CD14-positive monocyte (primary cell): ENCODE data around the gene EDIL3. TPM values are rescaled to one million over a fixed set of nuclear protein-coding genes. Genes with fewer than 3 reads are reported as not detected.

ENCODE experiments used
- DNase-seq, 3 donors: peaks; one replicate each; pipeline ENCODE4 v3.0.0-alpha.2; 2011 to 2022
- H2AFZ ChIP-seq: 2 replicates; pipeline ENCODE4 v1.6.0; 2012; ENCODE audit warnings: mild to moderate bottlenecking, low read depth, low read length, inconsistent platforms; ENCODE audit not compliant: insufficient read depth, poor library complexity, severe bottlenecking
- H3K27ac ChIP-seq, 2 donors: 1 replicate in 1 of 2; 2 replicates in 1 of 2; pipeline ENCODE4 v1.5.1; 2012 to 2013; ENCODE audit warnings: low read length in 2 of 2, control low read depth in 1 of 2, inconsistent platforms in 1 of 2, low read depth in 1 of 2, mild to moderate bottlenecking in 1 of 2
- H3K27me3 ChIP-seq, 2 donors: one replicate each; pipeline versions ENCODE4 v1.6.0 to v1.6.1; 2011 to 2013; ENCODE audit warnings: low read length in 2 of 2; ENCODE audit not compliant: control insufficient read depth in 2 of 2, insufficient read depth in 2 of 2
- H3K36me3 ChIP-seq, 2 donors: replicated peaks in 1 of 2; 1 replicate in 1 of 2; 2 replicates in 1 of 2; pipeline versions ENCODE4 v1.5.1 to v1.6.1; 2012 to 2013; ENCODE audit warnings: low read length in 2 of 2, control low read depth in 1 of 2, inconsistent platforms in 1 of 2, mild to moderate bottlenecking in 1 of 2; ENCODE audit not compliant: insufficient read depth in 2 of 2, control insufficient read depth in 1 of 2
- H3K4me1 ChIP-seq, 2 donors: 1 replicate in 1 of 2; 2 replicates in 1 of 2; pipeline versions ENCODE4 v1.5.1 to v1.6.1; 2012 to 2013; ENCODE audit warnings: low read length in 2 of 2, control low read depth in 1 of 2, inconsistent platforms in 1 of 2, mild to moderate bottlenecking in 1 of 2, moderate library complexity in 1 of 2; ENCODE audit not compliant: insufficient read depth in 2 of 2, control insufficient read depth in 1 of 2
- H3K4me2 ChIP-seq: replicated peaks from 2 replicates; pipeline ENCODE3; 2012; ENCODE audit warnings: low read length, moderate library complexity, mild to moderate bottlenecking; ENCODE audit not compliant: poor library complexity, severe bottlenecking; ENCODE audit errors: extremely low read depth
- H3K4me3 ChIP-seq, 3 experiments: fragments of 200-600 bp in 1 of 3; sonication (generic) in 1 of 3; replicated peaks in 1 of 3; 1 replicate in 2 of 3; 2 replicates in 1 of 3; pipeline ENCODE4 v1.5.1; 2011 to 2013; ENCODE audit warnings: low read length in 3 of 3, mild to moderate bottlenecking in 3 of 3, control low read depth in 2 of 3, low read depth in 2 of 3, inconsistent platforms in 1 of 3, moderate library complexity in 1 of 3
- H3K79me2 ChIP-seq: 2 replicates; pipeline ENCODE4 v1.6.0; 2012; ENCODE audit warnings: mild to moderate bottlenecking, control low read depth, inconsistent platforms, low read length, moderate library complexity; ENCODE audit not compliant: insufficient read depth
- H3K9ac ChIP-seq: 2 replicates; pipeline ENCODE4 v1.6.0; 2017; ENCODE audit warnings: low read length, mild to moderate bottlenecking; ENCODE audit not compliant: insufficient read depth, poor library complexity, severe bottlenecking
- H3K9me3 ChIP-seq, 2 donors: replicated peaks in 1 of 2; 1 replicate in 1 of 2; 2 replicates in 1 of 2; pipeline versions ENCODE4 v1.5.1 to v1.6.1; 2012 to 2013; ENCODE audit warnings: low read length in 2 of 2, control low read depth in 1 of 2; ENCODE audit not compliant: control insufficient read depth in 1 of 2, insufficient read depth in 1 of 2
- H4K20me1 ChIP-seq: 2 replicates; pipeline ENCODE4 v1.6.0; 2012; ENCODE audit warnings: mild to moderate bottlenecking, low read length, control low read depth, moderate library complexity; ENCODE audit not compliant: insufficient read depth
- H3K27ac Mint-ChIP-seq, 7 donors: one replicate each; pipeline ENCODE4 v1.8.0; 2020; ENCODE audit warnings: mild to moderate bottlenecking in 7 of 7, mixed read lengths in 7 of 7, moderate library complexity in 6 of 7, inconsistent platforms in 2 of 7
- H3K27me3 Mint-ChIP-seq, 3 donors: one replicate each; pipeline ENCODE4 v1.8.0; 2021 to 2022; ENCODE audit warnings: low read depth in 3 of 3, mild to moderate bottlenecking in 3 of 3, mixed read lengths in 3 of 3, moderate library complexity in 3 of 3, inconsistent platforms in 1 of 3
- H3K36me3 Mint-ChIP-seq, 2 donors: one replicate each; pipeline ENCODE4 v1.8.0; 2020; ENCODE audit warnings: mixed read lengths in 2 of 2, inconsistent platforms in 1 of 2, mild to moderate bottlenecking in 1 of 2
- H3K4me1 Mint-ChIP-seq: one replicate; pipeline ENCODE4 v1.8.0; 2020; ENCODE audit warnings: mild to moderate bottlenecking, mixed read lengths
- H3K4me3 Mint-ChIP-seq, 2 donors: one replicate each; pipeline ENCODE4 v1.8.0; 2020; ENCODE audit warnings: mild to moderate bottlenecking in 2 of 2, mixed read lengths in 2 of 2, moderate library complexity in 1 of 2
- H3K9me3 Mint-ChIP-seq, 7 donors: one replicate each; pipeline ENCODE4 v1.8.0; 2020 to 2022; ENCODE audit warnings: mixed read lengths in 7 of 7, mild to moderate bottlenecking in 6 of 7, moderate library complexity in 6 of 7, inconsistent platforms in 2 of 7
- WGBS: methylation state at CpG from one replicate; pipeline ENCODE4 v1.1.5; 2013; ENCODE audit warnings: missing lambda C conversion rate; ENCODE audit not compliant: insufficient coverage; 5-methylcytosine and 5-hydroxymethylcytosine counted together
- intact Hi-C, 2 donors: fragments of 100-400 bp; cut with micrococcal nuclease; formaldehyde crosslinking; loops; one replicate each; pipeline versions ENCODE4 v1.15.0 to v1.15.1; 2023
- polyA plus RNA-seq, 3 donors: library from polyadenylated mRNA; depleted of rRNA in 1 of 3; unstranded in 2 of 3; stranded (reverse) in 1 of 3; fragments of 300-500 nt in 2 of 3; fragments of >200 nt in 1 of 3; fragmentation: Illumina TruSeq in 2 of 3; gene quantifications; 1 replicate in 2 of 3; 2 replicates in 1 of 3; pipeline ENCODE4 v1.2.3, GENCODE V29; 2012 to 2021
- TF ChIP-seq, protein P1 (sequence below): fragments of 200-600 bp; IDR thresholded peaks from one replicate; pipeline ENCODE4 v1.8.0; 2022; ENCODE audit warnings: antibody characterized with exemption, mild to moderate bottlenecking

The EDIL3 gene
- polyA plus RNA-seq, 3 donors = 0.09 TPM; not detected in 2

DNA sequence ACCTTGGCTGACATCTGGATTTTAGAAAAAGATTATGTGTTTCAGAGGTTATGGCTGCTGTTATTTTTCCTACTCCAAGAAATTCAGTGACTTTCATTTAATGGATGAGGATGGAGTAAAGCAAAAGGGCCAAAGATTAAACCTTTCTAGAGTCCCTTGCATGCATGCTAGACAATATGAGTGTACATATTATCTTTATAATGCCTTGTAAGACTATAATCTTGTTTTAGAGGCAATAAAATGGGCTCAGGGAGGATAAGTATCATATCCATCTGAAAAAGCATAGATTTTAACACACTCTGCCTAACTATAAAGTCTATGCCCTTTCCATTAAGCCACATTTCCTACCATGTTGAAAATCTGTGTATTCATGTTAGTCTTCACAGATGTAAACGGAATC, 199.8 kb downstream of the EDIL3 start:
- no peaks in the 10 kb centered on the region for H4K20me1 ChIP-seq
- Mint-ChIP-seq H3K4me3 (no peak overlapping the region), H3K4me1 (no peaks in the 10 kb centered on the region), H3K27me3 (peaks cover 0 to 4% (median 0%) of the 10 kb centered on the region in 3 donors), H3K9me3 (peaks cover 0 to 2% (median 0%) of the 10 kb centered on the region in 7 donors), H3K36me3 (no peaks in the 10 kb centered on the region), H3K27ac (no peak overlapping the region)
- H3K27me3 ChIP-seq = no peaks in the 10 kb centered on the region
- intact Hi-C loops = no loop called here
- no peak for DNase-seq
- TF ChIP-seq, protein P1, sequence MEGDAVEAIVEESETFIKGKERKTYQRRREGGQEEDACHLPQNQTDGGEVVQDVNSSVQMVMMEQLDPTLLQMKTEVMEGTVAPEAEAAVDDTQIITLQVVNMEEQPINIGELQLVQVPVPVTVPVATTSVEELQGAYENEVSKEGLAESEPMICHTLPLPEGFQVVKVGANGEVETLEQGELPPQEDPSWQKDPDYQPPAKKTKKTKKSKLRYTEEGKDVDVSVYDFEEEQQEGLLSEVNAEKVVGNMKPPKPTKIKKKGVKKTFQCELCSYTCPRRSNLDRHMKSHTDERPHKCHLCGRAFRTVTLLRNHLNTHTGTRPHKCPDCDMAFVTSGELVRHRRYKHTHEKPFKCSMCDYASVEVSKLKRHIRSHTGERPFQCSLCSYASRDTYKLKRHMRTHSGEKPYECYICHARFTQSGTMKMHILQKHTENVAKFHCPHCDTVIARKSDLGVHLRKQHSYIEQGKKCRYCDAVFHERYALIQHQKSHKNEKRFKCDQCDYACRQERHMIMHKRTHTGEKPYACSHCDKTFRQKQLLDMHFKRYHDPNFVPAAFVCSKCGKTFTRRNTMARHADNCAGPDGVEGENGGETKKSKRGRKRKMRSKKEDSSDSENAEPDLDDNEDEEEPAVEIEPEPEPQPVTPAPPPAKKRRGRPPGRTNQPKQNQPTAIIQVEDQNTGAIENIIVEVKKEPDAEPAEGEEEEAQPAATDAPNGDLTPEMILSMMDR = no peak
- no peak overlapping the region for H2AFZ ChIP-seq
- no peak overlapping the region for H3K4me3 ChIP-seq
- H3K4me2 ChIP-seq = no peak overlapping the region
- H3K36me3 ChIP-seq = no peaks in the 10 kb centered on the region
- H3K9me3 ChIP-seq = no peaks in the 10 kb centered on the region
- no peak overlapping the region for H3K9ac ChIP-seq
- H3K27ac ChIP-seq = no peak overlapping the region
- no CpG with 5 or more reads among the region's 1 CpG for WGBS
- H3K79me2 ChIP-seq = no peaks in the 10 kb centered on the region
- no peaks in the 10 kb centered on the region for H3K4me1 ChIP-seq

DNA sequence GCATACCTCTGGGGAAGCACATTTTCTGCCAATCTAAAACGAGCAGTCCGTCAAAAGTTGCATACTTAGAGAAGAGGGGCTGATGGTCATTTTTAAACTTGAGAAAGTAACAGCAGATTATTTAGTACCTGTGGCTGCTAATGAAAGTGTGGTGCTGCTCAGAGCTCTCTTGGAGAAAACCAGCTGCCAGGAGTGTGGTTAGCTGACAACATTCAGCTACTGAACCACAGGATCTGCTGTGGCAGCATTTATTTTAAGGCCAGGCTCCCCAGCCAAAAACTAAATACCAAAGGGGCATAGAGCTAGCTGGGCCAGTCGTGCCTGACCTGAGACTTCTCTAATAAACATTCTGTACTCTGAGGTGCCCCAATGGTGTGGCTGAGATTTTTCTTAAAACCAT, 203.6 kb downstream of the EDIL3 start:
- H3K4me1 Mint-ChIP-seq = no peaks in the 10 kb centered on the region
- Histone ChIP-seq H3K79me2 (no peaks in the 10 kb centered on the region), H3K27ac (no peak overlapping the region), H3K27me3 (no peaks in the 10 kb centered on the region), H3K36me3 (no peaks in the 10 kb centered on the region), H4K20me1 (no peaks in the 10 kb centered on the region), H3K9me3 (no peaks in the 10 kb centered on the region), H2AFZ (no peak overlapping the region), H3K9ac (no peak overlapping the region), H3K4me1 (no peaks in the 10 kb centered on the region), H3K4me3 (no peak overlapping the region), H3K4me2 (no peak overlapping the region)
- H3K9me3 Mint-ChIP-seq = peaks cover 0 to 2% (median 0%) of the 10 kb centered on the region in 7 donors
- 83% methylated on average over 3 of the region's 3 CpGs for WGBS
- no peaks in the 10 kb centered on the region for H3K36me3 Mint-ChIP-seq
- no peak for DNase-seq
- H3K4me3 Mint-ChIP-seq = no peak overlapping the region
- peaks cover 0 to 6% (median 2%) of the 10 kb centered on the region in 3 donors for H3K27me3 Mint-ChIP-seq
- TF ChIP-seq, protein P1 = no peak
- H3K27ac Mint-ChIP-seq = no peak overlapping the region
- intact Hi-C loops = no loop called here
